ENCODE results near the gene ARID3B.

ARID3B gene

DNA sequence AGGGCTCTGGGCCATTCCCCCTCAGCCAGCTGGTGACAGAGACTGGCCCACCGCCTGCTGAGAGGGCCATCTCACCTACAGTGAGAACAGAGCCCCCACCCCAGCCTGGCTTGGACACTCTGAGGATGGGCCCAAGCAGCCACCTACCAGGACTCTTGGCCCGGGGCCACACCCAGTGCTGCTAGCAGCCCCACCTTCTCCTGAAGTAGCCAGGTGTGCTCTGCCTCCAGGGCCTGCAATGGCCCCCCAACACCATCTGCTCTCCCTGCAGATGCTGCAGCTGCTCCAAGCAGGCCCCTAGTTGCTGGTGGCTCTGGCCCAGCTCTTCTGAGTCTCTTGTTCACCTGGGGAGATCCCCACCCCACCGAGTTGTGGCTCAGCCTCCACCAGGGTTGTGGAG, 67.8 kb downstream of the ARID3B start:
- no peak for DNase-seq

DNA sequence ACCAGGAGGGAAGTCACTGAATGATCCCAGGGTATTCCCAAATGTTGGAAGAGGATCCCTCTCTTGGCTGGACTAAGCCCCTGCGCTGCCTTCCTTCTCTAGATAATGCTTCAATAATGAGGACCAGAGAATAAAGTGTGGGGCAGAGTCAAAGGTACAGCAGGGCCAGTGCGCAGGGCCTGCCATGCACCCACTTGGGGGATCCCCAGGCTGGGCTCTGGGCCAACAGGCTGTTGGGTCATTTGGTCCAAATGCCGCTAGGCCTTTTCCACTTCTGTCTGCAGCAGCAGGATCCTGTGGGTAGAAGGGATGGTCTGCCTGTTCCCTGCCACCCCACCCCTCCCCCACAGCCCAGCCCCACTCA, 68.9 kb downstream of the ARID3B start:
- no peak for DNase-seq

- DNase-seq, result no peak
Observed at GRCh38 chr15:74610302-74610951, 69.4 kb downstream of the ARID3B start.

GRCh38 chr15:74611341-74611740, 70.3 kb downstream of the ARID3B start:
- DNase-seq, result no peak

- no peak for DNase-seq
Observed at GRCh38 chr15:74611834-74612233, 70.8 kb downstream of the ARID3B start.

GRCh38 chr15:74612677-74613076, 71.7 kb downstream of the ARID3B start:
- DNase-seq, result no peak

- DNase-seq, result no peak
Observed at GRCh38 chr15:74613089-74613952, 72.3 kb downstream of the ARID3B start.

GRCh38 chr15:74613953-74614743, 73.1 kb downstream of the ARID3B start:
- DNase-seq, result no peak

DNA sequence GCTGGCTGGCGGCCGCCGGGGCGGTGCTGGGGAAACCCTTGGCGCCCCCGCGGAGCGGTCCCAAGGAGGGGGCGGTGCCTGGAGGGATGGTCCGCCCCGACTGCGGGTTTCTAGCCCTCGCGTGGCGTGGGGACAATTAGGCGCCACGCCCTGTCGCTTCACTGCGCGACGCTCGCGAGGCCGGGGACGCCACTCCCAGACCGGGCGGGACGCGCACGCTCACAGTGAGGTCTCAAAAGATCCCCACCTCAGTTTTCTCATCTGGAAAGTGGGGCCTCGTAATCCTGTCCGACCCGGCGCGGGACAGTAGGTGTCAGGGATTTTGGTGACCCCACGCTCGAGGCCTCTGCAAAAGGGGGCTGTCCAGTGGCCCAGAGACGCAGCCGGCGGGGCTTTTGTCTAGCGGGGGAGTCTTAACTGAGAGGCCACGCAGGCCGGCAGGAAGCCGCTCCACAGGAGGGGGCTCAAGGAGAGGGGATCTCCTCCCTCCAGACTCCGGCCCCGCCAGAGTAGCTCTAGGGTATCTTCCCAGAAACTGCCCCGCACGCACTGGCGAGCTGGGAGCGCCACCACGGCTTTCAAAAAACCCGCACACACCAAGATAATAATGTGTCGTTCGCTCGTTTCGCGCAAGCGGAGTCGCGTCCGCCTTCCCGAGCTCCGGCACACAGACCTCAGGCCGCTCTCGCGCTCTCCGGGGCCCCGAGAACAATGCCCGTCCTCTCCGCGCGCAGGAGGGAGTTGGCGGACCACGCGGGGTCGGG, 73.9 kb downstream of the ARID3B start:
- peak; percentile 94 for DNase-seq

DNA sequence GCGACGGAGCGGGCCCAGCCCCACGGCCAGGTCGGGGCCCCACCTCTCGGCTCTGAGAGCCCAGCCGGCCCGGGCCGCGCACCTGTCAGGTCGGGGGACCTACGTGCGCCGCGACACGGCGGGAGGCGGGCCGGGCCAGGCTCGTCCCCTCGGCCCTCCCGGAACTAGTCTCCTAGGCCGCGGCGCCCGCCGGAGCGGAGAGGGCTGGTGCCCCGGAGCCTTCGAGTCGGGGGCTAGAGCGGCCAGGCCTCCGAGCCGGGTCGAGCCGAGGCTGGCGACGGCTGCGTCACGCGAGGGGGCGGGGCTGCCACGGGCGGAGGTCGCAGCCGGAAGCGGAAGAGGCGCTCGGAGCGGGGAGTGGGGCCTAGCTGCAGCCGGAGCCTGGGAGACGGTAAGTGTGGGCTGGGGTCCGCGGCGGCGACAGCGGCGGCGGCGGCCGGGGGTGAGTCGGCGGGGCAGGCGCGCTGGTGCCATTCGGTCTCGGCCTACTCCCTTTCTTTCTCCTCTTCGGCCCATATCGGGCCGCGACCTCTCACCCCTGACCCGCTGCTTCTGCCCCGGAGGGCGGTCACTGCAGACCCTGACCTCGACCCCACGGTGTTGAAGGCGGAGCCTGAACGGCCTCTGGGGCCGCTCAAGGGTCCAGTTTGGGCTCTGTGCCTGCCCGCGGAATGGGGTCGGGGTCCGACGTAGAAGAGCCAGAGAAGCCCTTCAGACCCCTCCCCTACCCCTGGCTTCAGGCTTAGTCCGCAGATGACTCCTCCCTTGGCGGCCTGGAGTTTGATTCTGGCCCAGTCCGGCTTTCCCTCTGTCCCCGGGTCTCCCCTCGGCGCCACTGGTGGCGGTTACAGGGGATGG, 74.7 kb downstream of the ARID3B start, which contains the start of gene CLK3:
Gene CLK3, plus strand, starts transcription at position 329 of the 858 bp plus-strand sequence. CDS start 3,361 bp downstream, outside the sequence.
- DNase-seq, result peak; percentile 97

GRCh38 chr15:74616366-74616939, 75.4 kb downstream of the ARID3B start:
- peak; percentile 77 for DNase-seq

- DNase-seq, result no peak
Observed at GRCh38 chr15:74616996-74617395, 76.0 kb downstream of the ARID3B start.

DNA sequence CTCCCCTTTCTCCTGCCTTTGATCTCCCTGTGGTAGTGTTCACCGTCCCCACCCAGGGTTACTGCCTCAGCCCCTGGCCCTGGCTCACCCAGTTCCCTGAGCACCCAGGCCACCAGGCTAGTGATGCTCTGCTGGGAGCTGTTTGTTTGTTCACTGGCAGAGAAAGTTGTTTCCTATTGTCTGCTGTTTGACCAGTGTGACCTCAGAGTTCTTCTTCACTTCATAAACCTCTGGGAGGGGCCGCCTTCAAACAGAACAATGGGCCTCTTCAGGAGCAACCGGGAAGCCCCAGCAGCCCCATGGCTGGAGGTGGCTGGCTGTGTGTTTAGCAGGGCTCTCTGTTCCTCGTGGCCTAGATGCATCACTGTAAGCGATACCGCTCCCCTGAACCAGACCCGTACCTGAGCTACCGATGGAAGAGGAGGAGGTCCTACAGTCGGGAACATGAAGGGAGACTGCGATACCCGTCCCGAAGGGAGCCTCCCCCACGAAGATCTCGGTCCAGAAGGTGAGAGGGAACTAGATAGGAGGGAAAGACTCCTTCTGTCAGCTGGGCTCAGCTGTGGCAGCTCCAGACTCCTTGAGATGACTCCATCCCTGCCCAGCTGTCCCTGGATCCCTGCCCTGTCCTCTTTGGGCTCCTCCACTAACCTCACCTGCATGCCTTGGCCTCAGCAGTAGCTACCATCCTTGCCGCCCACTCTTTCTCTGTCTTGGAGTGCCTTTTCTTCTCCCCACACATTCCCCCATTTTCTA, 78.0 kb downstream of the ARID3B start:
- DNase-seq, result no peak

GRCh38 chr15:74619916-74620635, 79.1 kb downstream of the ARID3B start:
- DNase-seq, result no peak

- DNase-seq, result peak; percentile 73
Observed at GRCh38 chr15:74620636-74621545, 79.9 kb downstream of the ARID3B start.

DNA sequence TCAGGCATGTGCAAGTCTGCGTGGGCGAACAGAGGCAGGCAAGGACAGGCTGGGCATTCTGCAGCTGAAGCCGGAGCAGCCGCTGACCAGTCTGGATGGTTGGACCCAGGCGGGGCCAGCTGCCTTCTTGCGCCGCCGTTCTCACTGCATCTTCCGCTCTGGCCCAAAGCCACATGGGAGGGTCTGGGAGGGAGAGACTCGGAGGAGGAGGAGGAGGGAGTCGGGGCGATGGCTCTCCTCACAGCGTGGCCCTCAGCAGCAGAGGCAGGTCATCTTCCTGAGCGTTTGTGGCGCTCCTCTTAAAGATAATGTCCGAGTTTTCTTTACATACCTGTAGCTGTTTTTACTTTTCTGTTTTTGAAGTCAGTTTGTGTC, 80.5 kb downstream of the ARID3B start:
- no peak for DNase-seq

GRCh38 chr15:74621936-74622335, 80.9 kb downstream of the ARID3B start:
- DNase-seq, result no peak

- no peak for DNase-seq
Observed at GRCh38 chr15:74622758-74623157, 81.7 kb downstream of the ARID3B start.

All from CD4-positive, alpha-beta T cell treated with Interleukin-6 for 4 hours (primary cell).